Activated CD8-positive, alpha-beta memory T cell treated with anti-CD3 and anti-CD28 coated beads, Interleukin-2, amount 10 ng/mL, durations not matched to agents 7 days and 5 days (primary cell): ENCODE measurements around the gene EEF2K. TPM values are rescaled to one million over a fixed set of nuclear protein-coding genes. Genes with fewer than 3 reads are reported as not detected.
A peak's percentile ranks its signal among the peaks of the same experiment; 100 is the strongest.
"Not testable (repeated sequence)": the region's sequence is repeated elsewhere in the genome, so short reads cannot be mapped to it uniquely, and the experiment has no call there.

Experiments used
- ATAC-seq: fragments of 150-1000 bp; cut with Tn5 transposase; one replicate; pipeline ENCODE4 v1.10.0; 2021; ENCODE audit warnings: moderate library complexity
- CTCF ChIA-PET: fragments of 350-600 bp; sonication (Branson Sonifier 250); formaldehyde crosslinking; loops from one replicate; lab custom pipeline; 2021; ENCODE audit warnings: antibody characterized with exemption; lab: Charles Lee
- DNase-seq: peaks from one replicate; pipeline ENCODE4 v3.0.0-alpha.2; 2020
- H3K27ac Mint-ChIP-seq: one replicate; pipeline ENCODE4 v1.8.0; 2021; ENCODE audit warnings: mild to moderate bottlenecking, mixed read lengths
- H3K27me3 Mint-ChIP-seq: one replicate; pipeline ENCODE4 v1.8.0; 2021; ENCODE audit warnings: mixed read lengths
- H3K36me3 Mint-ChIP-seq: one replicate; pipeline ENCODE4 v1.8.0; 2021; ENCODE audit warnings: mild to moderate bottlenecking, mixed read lengths
- H3K4me1 Mint-ChIP-seq: one replicate; pipeline ENCODE4 v1.8.0; 2021; ENCODE audit warnings: mixed read lengths
- H3K4me3 Mint-ChIP-seq: one replicate; pipeline ENCODE4 v1.8.0; 2021; ENCODE audit warnings: mild to moderate bottlenecking, moderate library complexity, mixed read lengths
- H3K9me3 Mint-ChIP-seq: one replicate; pipeline ENCODE4 v1.8.0; 2022; ENCODE audit warnings: low read depth, mixed read lengths
- total RNA-seq, 2 experiments: library from RNA; stranded (reverse); gene quantifications; one replicate each; pipeline ENCODE4 v1.2.3, GENCODE V29; 2021

EEF2K gene
- total RNA-seq, 2 experiments from 2014 or later: 34.8 to 36.7 TPM

- Mint-ChIP-seq H3K27ac (peak overlapping the region; percentile 98), H3K36me3 (peaks cover 3% of the 10 kb centered on the region), H3K27me3 (no peaks in the 10 kb centered on the region), H3K9me3 (no peaks in the 10 kb centered on the region), H3K4me1 (peaks cover 59% of the 10 kb centered on the region), H3K4me3 (peak overlapping the region; percentile 86)
- CTCF ChIA-PET: interaction anchor here (1.4 to 13.1 kb wide), 3 partner anchors 14 to 242 kb away, joined by 4 to 204 read pairs (median 102); partner anchors contain the start of genes EEF2K and POLR3E
- ATAC-seq (peak; percentile 4), DNase-seq (peak; percentile 94)
Observed at GRCh38 chr16:22192261-22193062, 13.6 kb upstream of the EEF2K start.

- Mint-ChIP-seq H3K4me1 (peaks cover 63% of the 10 kb centered on the region), H3K27me3 (no peaks in the 10 kb centered on the region), H3K9me3 (no peaks in the 10 kb centered on the region), H3K36me3 (peaks cover 3% of the 10 kb centered on the region), H3K4me3 (no peak overlapping the region), H3K27ac (no peak overlapping the region)
- DNase-seq (no peak), ATAC-seq (no peak)
- CTCF ChIA-PET: interaction anchor here (1.4 to 13.1 kb wide), 3 partner anchors 14 to 128 kb away, joined by 3 to 204 read pairs (median 102); partner anchors contain the start of genes EEF2K and POLR3E
Observed at GRCh38 chr16:22193063-22193411, 13.0 kb upstream of the EEF2K start.

GRCh38 chr16:22194707-22195444 lies 11.2 kb upstream of the EEF2K start:
- no peak for ATAC-seq
- no peak for DNase-seq
- Mint-ChIP-seq H3K9me3 (no peaks in the 10 kb centered on the region), H3K27me3 (no peaks in the 10 kb centered on the region), H3K4me3 (peak overlapping the region; percentile 81), H3K36me3 (peaks cover 3% of the 10 kb centered on the region), H3K4me1 (peaks cover 53% of the 10 kb centered on the region), H3K27ac (peak overlapping the region; percentile 86)
- CTCF ChIA-PET: interaction anchor here (1.0 to 13.1 kb wide), 4 partner anchors 12 to 180 kb away, joined by 3 to 204 read pairs (median 52); partner anchors contain the start of genes EEF2K and POLR3E

GRCh38 chr16:22195445-22195694 lies 10.7 kb upstream of the EEF2K start:
- DNase-seq (no peak), ATAC-seq (no peak)
- H3K27ac Mint-ChIP-seq: peak overlapping the region; percentile 86
- no peaks in the 10 kb centered on the region for H3K9me3 Mint-ChIP-seq
- CTCF ChIA-PET: interaction anchor here (9.0 to 13.1 kb wide), 2 partner anchors 12 to 103 kb away, joined by 102 to 204 read pairs; partner anchors contain the start of genes EEF2K and POLR3E
- peaks cover 53% of the 10 kb centered on the region for H3K4me1 Mint-ChIP-seq
- peak overlapping the region; percentile 81 for H3K4me3 Mint-ChIP-seq
- H3K36me3 Mint-ChIP-seq: peaks cover 3% of the 10 kb centered on the region
- H3K27me3 Mint-ChIP-seq: no peaks in the 10 kb centered on the region

GRCh38 chr16:22195695-22196558 lies 10.2 kb upstream of the EEF2K start:
- Mint-ChIP-seq H3K36me3 (peaks cover 3% of the 10 kb centered on the region), H3K4me1 (peaks cover 53% of the 10 kb centered on the region), H3K4me3 (peak overlapping the region; percentile 81), H3K9me3 (no peaks in the 10 kb centered on the region), H3K27ac (peak overlapping the region; percentile 86), H3K27me3 (no peaks in the 10 kb centered on the region)
- CTCF ChIA-PET: interaction anchor here (0.6 to 13.1 kb wide), 9 partner anchors 11 to 196 kb away, joined by 3 to 204 read pairs (median 3); partner anchors contain the start of genes EEF2K and POLR3E
- DNase-seq: peak; percentile 94
- ATAC-seq: peak; percentile 42

- Mint-ChIP-seq H3K4me3 (peak overlapping the region; percentile 81), H3K4me1 (peaks cover 53% of the 10 kb centered on the region)
- not testable (repeated sequence) for H3K9me3 Mint-ChIP-seq, ATAC-seq, DNase-seq, H3K36me3 Mint-ChIP-seq, H3K27me3 Mint-ChIP-seq, H3K27ac Mint-ChIP-seq
- CTCF ChIA-PET: interaction anchor here (0.6 to 13.1 kb wide), 9 partner anchors 10 to 195 kb away, joined by 3 to 204 read pairs (median 3); partner anchors contain the start of genes EEF2K and POLR3E
Observed at GRCh38 chr16:22196559-22197168, 9.4 kb upstream of the EEF2K start.

GRCh38 chr16:22198547-22199293 lies 7.4 kb upstream of the EEF2K start:
- Mint-ChIP-seq H3K36me3 (peaks cover 3% of the 10 kb centered on the region), H3K9me3 (no peaks in the 10 kb centered on the region), H3K27ac (peak overlapping the region; percentile 45), H3K4me3 (no peak overlapping the region), H3K4me1 (peaks cover 36% of the 10 kb centered on the region), H3K27me3 (no peaks in the 10 kb centered on the region)
- CTCF ChIA-PET: interaction anchor here (1.1 to 13.1 kb wide), 3 partner anchors 10 to 100 kb away, joined by 4 to 204 read pairs (median 8); partner anchors contain the start of gene POLR3E
- ATAC-seq (no peak), DNase-seq (no peak)

- Mint-ChIP-seq H3K4me3 (no peak overlapping the region), H3K27me3 (no peaks in the 10 kb centered on the region), H3K4me1 (peaks cover 29% of the 10 kb centered on the region), H3K9me3 (no peaks in the 10 kb centered on the region), H3K27ac (no peak overlapping the region), H3K36me3 (no peaks in the 10 kb centered on the region)
- CTCF ChIA-PET: interaction anchor here (1.4 to 1.8 kb wide), 3 partner anchors 45 to 98 kb away, joined by 3 to 9 read pairs (median 7); partner anchors contain the start of gene POLR3E
- no peak for DNase-seq
- no peak for ATAC-seq
Observed at GRCh38 chr16:22202261-22202637, 3.8 kb upstream of the EEF2K start.

- DNase-seq (no peak), ATAC-seq (no peak)
- Mint-ChIP-seq H3K4me1 (peaks cover 33% of the 10 kb centered on the region), H3K27me3 (no peaks in the 10 kb centered on the region), H3K27ac (no peak overlapping the region), H3K36me3 (peaks cover 3% of the 10 kb centered on the region), H3K4me3 (no peak overlapping the region), H3K9me3 (no peaks in the 10 kb centered on the region)
- CTCF ChIA-PET: interaction anchor here (8.5 to 8.7 kb wide), 2 partner anchors 11 to 94 kb away, joined by 102 to 113 read pairs; partner anchors contain the start of gene POLR3E
Observed at GRCh38 chr16:22203091-22203490, 3.0 kb upstream of the EEF2K start.

- no peak for ATAC-seq
- no peak for DNase-seq
- peaks cover 31% of the 10 kb centered on the region for H3K4me1 Mint-ChIP-seq
- no peak overlapping the region for H3K4me3 Mint-ChIP-seq
- H3K27me3 Mint-ChIP-seq: no peaks in the 10 kb centered on the region
- CTCF ChIA-PET: interaction anchor here (0.6 to 8.7 kb wide), 5 partner anchors 12 to 244 kb away, joined by 3 to 113 read pairs (median 12); partner anchors contain the start of gene POLR3E
- H3K27ac Mint-ChIP-seq: no peak overlapping the region
- H3K36me3 Mint-ChIP-seq: peaks cover 5% of the 10 kb centered on the region
- H3K9me3 Mint-ChIP-seq: no peaks in the 10 kb centered on the region
Observed at GRCh38 chr16:22204091-22204655, 1.9 kb upstream of the EEF2K start.

GRCh38 chr16:22205577-22206012 lies 483 bp upstream of the EEF2K start:
- DNase-seq: no peak
- H3K9me3 Mint-ChIP-seq: peaks cover 2% of the 10 kb centered on the region
- no peaks in the 10 kb centered on the region for H3K27me3 Mint-ChIP-seq
- H3K4me1 Mint-ChIP-seq: peaks cover 38% of the 10 kb centered on the region
- H3K4me3 Mint-ChIP-seq: peak overlapping the region; percentile 97
- no peak for ATAC-seq
- H3K27ac Mint-ChIP-seq: peak overlapping the region; percentile 69
- CTCF ChIA-PET: interaction anchor here (0.7 to 8.7 kb wide), 13 partner anchors 13 to 116 kb away, joined by 3 to 113 read pairs (median 4); partner anchors contain the start of gene POLR3E
- peaks cover 13% of the 10 kb centered on the region for H3K36me3 Mint-ChIP-seq
